C4-2B (cell line): ENCODE data around the gene FBXL13.

Source experiments
- CTCF ChIP-seq: fragments of 450-650 bp; conservative IDR thresholded peaks from 2 replicates; pipeline ENCODE4 v1.5.1; 2017; ENCODE audit warnings: mild to moderate bottlenecking
- ZFX ChIP-seq: fragments of 450-650 bp; IDR thresholded peaks from 2 replicates; pipeline ENCODE4 v1.6.1; 2017

- TF ChIP-seq CTCF (no peak), ZFX (no peak)
Measured at GRCh38 chr7:103010211-103010610, 64.4 kb downstream of the FBXL13 start.
